Activated T-helper 1 cell treated with anti-CD3 and anti-CD28 coated beads, Interleukin-2, amount 50 U/mL, for 16 hours (primary cell): Measurements from ENCODE around the gene IL11.
"Not testable (repeated sequence)": the region's sequence is repeated elsewhere in the genome, so short reads cannot be mapped to it uniquely, and the experiment has no call there.

Experiments used
- DNase-seq, 2 donors: peaks; one replicate each; pipeline ENCODE4 v3.0.0-alpha.2; 2020; ENCODE audit warnings: low read depth in 1 of 2, low spot score in 1 of 2

IL11 gene

GRCh38 chr19:55370305-55370988 is at the start of gene IL11:
Gene IL11 (minus strand): TSS chr19:55370463. CDS start chr19:55370310, 153 bp downstream.
- no peak for DNase-seq

GRCh38 chr19:55419624-55420236 is 49.5 kb upstream of the IL11 start:
- no peak for DNase-seq

GRCh38 chr19:55419103-55419502 is 48.8 kb upstream of the IL11 start:
- DNase-seq: no peak

- peak in 1 of 2 donors; percentile 16 for DNase-seq
Measured at GRCh38 chr19:55418185-55418584, 47.9 kb upstream of the IL11 start.

- no peak for DNase-seq
Measured at GRCh38 chr19:55410168-55410567, 39.9 kb upstream of the IL11 start.

GRCh38 chr19:55409179-55409578 is 38.9 kb upstream of the IL11 start:
- DNase-seq: not testable (repeated sequence)

- DNase-seq: no peak
Measured at GRCh38 chr19:55408533-55408872, 38.2 kb upstream of the IL11 start.

- DNase-seq: peak; percentile 88 to 95
Measured at GRCh38 chr19:55407800-55408532, 37.7 kb upstream of the IL11 start.

- DNase-seq: not testable (repeated sequence)
Measured at GRCh38 chr19:55407550-55407799, 37.2 kb upstream of the IL11 start, which contains the start of gene UBE2S. Gene UBE2S (minus strand): TSS chr19:55407788. CDS start chr19:55407589, 199 bp downstream.

GRCh38 chr19:55406826-55407549 is 36.7 kb upstream of the IL11 start:
- DNase-seq: peak in 1 of 2 donors; percentile 27

- DNase-seq: no peak
Measured at GRCh38 chr19:55406091-55406825, 36.0 kb upstream of the IL11 start.

- DNase-seq: no peak
Measured at GRCh38 chr19:55405638-55406037, 35.4 kb upstream of the IL11 start.

GRCh38 chr19:55402509-55402908 is 32.2 kb upstream of the IL11 start:
- no peak for DNase-seq

GRCh38 chr19:55401390-55401789 is 31.1 kb upstream of the IL11 start:
- DNase-seq: not testable (repeated sequence)

GRCh38 chr19:55400281-55401087 is 30.2 kb upstream of the IL11 start:
- DNase-seq: no peak

GRCh38 chr19:55398200-55398925 is 28.1 kb upstream of the IL11 start:
- DNase-seq: no peak

- DNase-seq: no peak
Measured at GRCh38 chr19:55392820-55393761, 22.8 kb upstream of the IL11 start.
